Measurements from ENCODE around the gene C1orf159. TPM values are rescaled to one million over a fixed set of nuclear protein-coding genes. Genes with fewer than 3 reads are reported as not detected.

Gene C1orf159
- total RNA-seq, 2 donors from 2014 or later: 23.1 to 29.5 TPM

DNA sequence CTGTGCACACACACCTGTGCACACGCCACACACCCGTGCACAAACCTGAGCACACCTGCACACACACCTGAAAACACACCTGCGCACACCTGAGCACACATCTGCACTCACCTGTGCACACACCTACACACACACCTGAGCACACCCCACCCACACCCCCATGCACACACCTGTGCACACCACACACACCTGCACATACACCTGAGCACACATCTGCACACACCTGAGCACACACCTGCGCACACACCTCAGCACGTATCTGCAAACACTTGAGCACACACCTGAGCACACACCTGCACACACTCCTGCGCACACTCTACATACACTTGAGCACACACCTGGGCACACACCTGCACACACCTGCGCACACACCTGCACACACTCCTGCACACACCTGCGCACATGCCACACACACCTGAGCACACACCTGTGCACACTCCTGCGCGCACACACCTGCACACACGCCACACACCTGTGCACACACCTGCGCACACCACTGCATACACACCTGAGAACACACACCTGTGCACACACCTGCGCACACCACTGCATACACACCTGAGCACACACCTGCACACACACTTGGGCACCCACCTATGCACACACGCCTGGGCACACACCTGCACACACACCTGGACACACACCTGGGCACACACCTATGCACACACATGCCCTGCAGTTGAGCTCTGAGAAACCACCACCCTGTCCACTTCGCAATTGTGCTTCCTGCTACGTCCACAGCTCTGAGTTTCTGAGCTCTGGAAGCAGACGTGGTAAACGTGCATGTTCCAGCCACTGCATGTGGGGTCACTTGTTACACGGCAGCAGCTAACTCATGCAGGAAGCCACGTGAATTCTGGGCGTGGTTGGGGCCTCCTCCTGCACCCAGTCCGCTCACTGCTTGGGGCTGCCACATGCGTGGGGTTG is 8.0 kb upstream of the C1orf159 start:
- Histone ChIP-seq H3K27ac (ENCODE audit: low read depth, low read length) (no peak overlapping the region), H3K4me1 (ENCODE audit: control insufficient read depth, insufficient read depth, low read length) (no peaks in the 10 kb centered on the region), H3K9ac (ENCODE audit: extremely low read depth, low read length, poor library complexity, severe bottlenecking) (no peak overlapping the region), H3K27me3 (ENCODE audit: control insufficient read depth, insufficient read depth, low read length, poor library complexity, severe bottlenecking) (peaks cover 8% of the 10 kb centered on the region), H3K4me3 (ENCODE audit: low read length) (no peak overlapping the region), H3K36me3 (ENCODE audit: control insufficient read depth, insufficient read depth, low read length) (no peaks in the 10 kb centered on the region), H3K9me3 (ENCODE audit: control insufficient read depth, low read length) (no peaks in the 10 kb centered on the region)
- Mint-ChIP-seq H3K9me3 (peaks cover 2% of the 10 kb centered on the region), H3K27ac (no peak overlapping the region), H3K27me3 (ENCODE audit: insufficient read depth) (peaks cover 7% of the 10 kb centered on the region), H3K4me3 (no peak overlapping the region), H3K4me1 (peaks cover 2% of the 10 kb centered on the region), H3K36me3 (ENCODE audit: low read depth) (no peaks in the 10 kb centered on the region)
- no peak for DNase-seq
- no peak for TF ChIP-seq CTCF (conservative IDR thresholded peaks at IDR 0.05)
- 93 to 95% methylated on average over 17 to 23 of the region's 23 CpGs for WGBS, 2 experiments (ENCODE audit: insufficient coverage in 1 of 2, insufficient read length in 1 of 2)

- H3K4me1 Mint-ChIP-seq: peaks cover 2% of the 10 kb centered on the region
- H3K4me3 Mint-ChIP-seq: no peak overlapping the region
- H3K27me3 Mint-ChIP-seq (ENCODE audit: insufficient read depth): peaks cover 13% of the 10 kb centered on the region
- Histone ChIP-seq H3K4me3 (ENCODE audit: low read length) (no peak overlapping the region), H3K27ac (ENCODE audit: low read depth, low read length) (no peak overlapping the region), H3K9ac (ENCODE audit: extremely low read depth, low read length, poor library complexity, severe bottlenecking) (no peak overlapping the region), H3K27me3 (ENCODE audit: control insufficient read depth, insufficient read depth, low read length, poor library complexity, severe bottlenecking) (peaks cover 16% of the 10 kb centered on the region), H3K9me3 (ENCODE audit: control insufficient read depth, low read length) (no peaks in the 10 kb centered on the region), H3K36me3 (ENCODE audit: control insufficient read depth, insufficient read depth, low read length) (no peaks in the 10 kb centered on the region), H3K4me1 (ENCODE audit: control insufficient read depth, insufficient read depth, low read length) (no peaks in the 10 kb centered on the region)
- TF ChIP-seq CTCF (conservative IDR thresholded peaks at IDR 0.05): no peak
- DNase-seq: peak; percentile 56
- 89% methylated on average over 7 to 18 of the region's 18 CpGs for WGBS, 2 experiments (ENCODE audit: insufficient coverage in 1 of 2, insufficient read length in 1 of 2)
- H3K36me3 Mint-ChIP-seq (ENCODE audit: low read depth): no peaks in the 10 kb centered on the region
- peaks cover 2% of the 10 kb centered on the region for H3K9me3 Mint-ChIP-seq
- no peak overlapping the region for H3K27ac Mint-ChIP-seq
Measured at GRCh38 chr1:1122981-1123480, 7.1 kb upstream of the C1orf159 start.

GRCh38 chr1:1122078-1122811 is 6.4 kb upstream of the C1orf159 start:
- WGBS, 2 experiments (ENCODE audit: insufficient coverage in 1 of 2, insufficient read length in 1 of 2): 43 to 58% methylated on average over 18 to 39 of the region's 39 CpGs
- Histone ChIP-seq H3K36me3 (ENCODE audit: control insufficient read depth, insufficient read depth, low read length) (no peaks in the 10 kb centered on the region), H3K9ac (ENCODE audit: extremely low read depth, low read length, poor library complexity, severe bottlenecking) (no peak overlapping the region), H3K9me3 (ENCODE audit: control insufficient read depth, low read length) (no peaks in the 10 kb centered on the region), H3K27ac (ENCODE audit: low read depth, low read length) (no peak overlapping the region), H3K4me3 (ENCODE audit: low read length) (no peak overlapping the region), H3K4me1 (ENCODE audit: control insufficient read depth, insufficient read depth, low read length) (no peaks in the 10 kb centered on the region), H3K27me3 (ENCODE audit: control insufficient read depth, insufficient read depth, low read length, poor library complexity, severe bottlenecking) (peaks cover 24% of the 10 kb centered on the region)
- no peaks in the 10 kb centered on the region for H3K36me3 Mint-ChIP-seq (ENCODE audit: low read depth)
- DNase-seq: peak; percentile 94
- peaks cover 21% of the 10 kb centered on the region for H3K27me3 Mint-ChIP-seq (ENCODE audit: insufficient read depth)
- peaks cover 2% of the 10 kb centered on the region for H3K9me3 Mint-ChIP-seq
- H3K4me3 Mint-ChIP-seq: no peak overlapping the region
- H3K27ac Mint-ChIP-seq: no peak overlapping the region
- peaks cover 2% of the 10 kb centered on the region for H3K4me1 Mint-ChIP-seq
- TF ChIP-seq CTCF (conservative IDR thresholded peaks at IDR 0.05): peak; percentile 95
